HG02571 (cell line): ENCODE results near the gene MCFD2.

Source experiments
- ATAC-seq: cut with Tn5 transposase; IDR thresholded peaks from one replicate; pipeline ENCODE4 v1.9.1; 2021; ENCODE audit warnings: mild to moderate bottlenecking, moderate library complexity; ENCODE audit not compliant: unreplicated experiment

MCFD2 gene

DNA sequence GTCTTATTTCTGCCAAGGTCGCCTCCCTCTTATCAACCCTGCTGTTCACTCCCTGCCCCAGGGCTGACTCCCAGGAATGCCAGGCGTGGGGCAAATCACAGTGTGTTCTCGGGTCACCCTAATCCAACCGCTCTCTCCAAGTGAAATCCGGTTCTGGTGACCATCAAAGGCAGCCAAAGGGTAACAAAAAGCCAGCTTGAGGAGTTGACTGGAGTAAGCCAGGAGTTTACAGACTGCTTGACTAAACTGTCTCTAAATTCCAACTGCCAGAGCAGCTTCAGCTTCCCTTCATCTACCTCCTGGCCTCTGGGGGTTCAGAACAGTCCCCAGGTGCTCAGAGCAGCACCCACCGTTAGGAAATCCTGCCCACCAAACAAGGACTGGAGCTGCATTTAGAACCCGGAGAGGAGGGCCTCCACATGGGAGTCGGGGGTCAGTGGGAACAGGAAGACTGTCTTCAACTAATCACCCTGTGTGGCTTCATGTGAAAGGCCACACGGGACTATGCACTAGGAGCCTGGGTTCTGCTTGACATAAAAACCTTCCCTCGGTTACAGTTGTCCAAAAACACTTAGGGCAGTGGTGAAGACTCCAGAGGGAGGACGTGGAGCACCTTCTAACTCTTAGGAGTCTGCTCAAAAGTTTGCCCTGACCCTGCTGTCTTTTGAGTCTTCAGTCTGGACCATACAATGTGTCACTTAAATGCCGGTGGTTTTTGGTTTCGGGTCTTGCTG is 24.2 kb upstream of the MCFD2 start:
- ATAC-seq: no peak

DNA sequence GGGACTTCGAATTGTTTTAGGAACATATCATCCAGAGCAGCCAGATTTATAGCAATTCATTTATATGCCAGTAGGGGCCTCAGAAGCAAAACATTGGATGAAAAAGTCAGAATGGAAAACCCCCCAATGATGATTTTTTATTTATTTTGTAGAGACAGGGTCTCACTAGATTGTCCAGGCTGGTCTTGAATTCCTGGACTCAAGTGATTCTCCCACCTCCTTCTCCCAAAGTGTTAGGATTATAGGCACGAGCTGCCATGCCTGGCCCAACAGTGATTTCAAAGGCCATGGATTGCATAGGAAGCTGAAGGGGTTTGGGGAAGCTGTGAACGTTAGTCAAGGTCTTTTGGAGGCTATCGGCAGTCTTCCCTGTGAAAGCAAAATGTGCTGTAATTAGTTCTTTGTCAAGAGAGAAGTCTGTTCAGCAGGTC is 21.9 kb upstream of the MCFD2 start:
- no peak for ATAC-seq

- ATAC-seq: no peak
Measured at GRCh38 chr2:46936566-46936965, 21.0 kb upstream of the MCFD2 start.

DNA sequence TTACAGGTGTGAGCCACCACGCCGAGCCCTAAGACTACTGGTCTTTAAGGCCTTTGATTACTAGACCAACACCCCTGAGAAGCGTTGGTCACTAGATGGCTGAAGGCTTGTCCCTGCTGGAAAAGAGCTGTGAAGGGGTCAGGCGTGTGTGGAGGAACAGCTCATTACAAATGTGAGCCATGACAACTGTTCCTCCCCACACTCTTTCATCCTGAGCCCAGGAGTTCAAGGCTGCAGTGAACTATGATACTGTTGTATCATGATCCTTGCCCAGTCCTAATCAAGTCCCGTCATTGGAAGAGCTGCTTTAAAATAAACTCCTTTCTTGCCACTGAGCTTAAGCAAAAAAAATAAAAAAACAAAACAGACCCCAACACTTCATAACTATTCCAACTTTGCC is 19.5 kb upstream of the MCFD2 start:
- no peak for ATAC-seq

DNA sequence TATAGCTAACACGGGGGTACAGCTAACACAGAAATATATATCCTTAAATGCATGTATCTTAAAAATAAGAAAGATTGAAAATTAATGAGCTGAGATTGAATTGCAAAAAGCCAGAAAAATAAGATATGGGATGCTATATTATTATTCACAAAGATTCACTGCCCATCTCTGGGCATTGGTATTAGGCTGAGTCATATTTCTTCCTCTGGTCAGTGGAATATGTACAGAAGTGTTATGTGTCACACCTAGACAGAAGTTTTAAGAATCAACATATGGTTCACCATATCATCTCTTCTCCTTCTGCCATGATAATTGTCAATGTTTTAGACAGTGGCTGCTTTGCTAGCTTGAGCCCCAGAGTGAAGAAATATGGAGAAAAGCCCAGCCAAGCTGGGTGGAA is 14.0 kb upstream of the MCFD2 start:
- ATAC-seq: no peak

GRCh38 chr2:46926863-46927262 is 11.3 kb upstream of the MCFD2 start:
- ATAC-seq: no peak

DNA sequence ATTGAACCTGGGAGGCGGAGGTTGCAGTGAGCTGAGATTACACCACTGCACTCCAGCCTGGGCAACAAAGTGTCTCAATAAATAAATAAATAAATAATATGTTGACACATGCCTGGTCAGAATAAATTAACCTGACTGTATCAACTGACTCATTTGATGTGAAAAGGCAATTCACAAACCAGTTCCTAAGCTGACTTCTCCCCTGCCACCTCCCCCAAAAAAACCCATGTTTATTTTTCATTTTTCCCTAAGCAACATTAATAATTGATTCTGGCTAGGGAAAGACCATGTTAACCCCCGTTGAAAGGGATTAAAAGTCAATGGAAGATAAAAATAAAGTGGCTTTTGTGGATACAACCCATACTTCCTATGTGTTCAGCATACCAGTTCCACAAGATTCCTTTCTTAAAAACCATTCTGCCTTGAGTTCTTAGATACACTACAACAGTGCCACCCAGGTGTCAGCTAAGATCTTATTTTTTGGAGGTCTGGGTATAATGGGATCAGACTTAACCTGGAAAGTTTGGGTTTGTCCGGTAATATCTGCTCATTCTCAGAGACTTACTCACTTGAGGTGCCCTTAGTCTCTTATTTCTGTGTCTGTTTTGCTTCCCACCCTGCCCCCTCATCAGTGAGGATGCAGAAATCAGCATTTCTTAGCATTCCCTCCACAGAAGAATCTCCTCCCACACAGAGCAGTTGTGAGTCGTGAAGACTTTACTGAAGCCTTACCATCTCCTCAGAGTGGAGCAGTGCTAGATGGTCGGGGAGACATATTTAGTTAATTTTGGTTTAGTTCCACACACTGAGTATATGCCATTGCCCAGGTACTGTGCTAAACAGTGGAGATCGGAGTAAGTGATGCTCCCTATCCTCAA is 10.1 kb upstream of the MCFD2 start:
- no peak for ATAC-seq

- no peak for ATAC-seq
Measured at GRCh38 chr2:46924608-46925007, 9.0 kb upstream of the MCFD2 start.

- ATAC-seq: no peak
Measured at GRCh38 chr2:46924038-46924437, 8.4 kb upstream of the MCFD2 start.

- no peak for ATAC-seq
Measured at GRCh38 chr2:46923041-46923528, 7.5 kb upstream of the MCFD2 start.

DNA sequence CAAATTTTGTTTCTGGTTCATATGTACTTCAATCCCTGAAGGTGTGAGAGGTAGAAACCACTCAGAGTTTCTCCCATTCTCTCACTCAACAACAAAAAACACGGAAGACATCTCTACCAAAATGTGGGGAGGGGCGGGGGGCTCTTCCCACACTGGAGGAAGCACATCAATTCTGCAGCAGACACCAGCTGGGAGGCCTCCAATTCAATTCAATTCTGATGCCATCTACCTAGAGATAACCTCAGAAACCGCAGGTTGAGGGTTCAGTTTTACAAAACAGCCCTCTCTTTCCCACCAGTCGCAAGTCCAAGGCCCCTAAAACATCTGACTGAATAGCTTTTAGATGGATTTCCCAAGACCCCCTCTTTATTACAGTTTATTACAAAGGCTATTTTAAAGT is 7.0 kb upstream of the MCFD2 start:
- no peak for ATAC-seq

GRCh38 chr2:46921676-46922448 is 6.3 kb upstream of the MCFD2 start:
- ATAC-seq: no peak

DNA sequence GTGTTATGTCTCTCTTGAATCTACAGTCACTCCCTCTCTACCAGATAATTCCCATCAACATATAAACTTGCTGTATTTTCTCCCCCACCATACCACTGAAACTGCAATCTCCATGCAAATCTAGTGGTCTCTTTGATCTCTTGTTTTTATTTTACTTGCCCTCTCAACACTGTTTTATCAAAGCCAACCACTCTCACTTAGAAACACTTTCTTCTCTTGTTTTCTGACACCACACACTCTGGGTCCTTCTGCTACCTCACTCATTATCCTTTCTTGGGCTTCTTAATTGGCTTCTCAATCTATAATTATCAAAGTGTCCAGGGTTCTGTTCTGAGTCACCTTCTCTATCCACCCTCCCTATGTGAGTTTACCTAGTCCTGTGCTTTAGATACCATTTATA is 2.0 kb upstream of the MCFD2 start:
- no peak for ATAC-seq

DNA sequence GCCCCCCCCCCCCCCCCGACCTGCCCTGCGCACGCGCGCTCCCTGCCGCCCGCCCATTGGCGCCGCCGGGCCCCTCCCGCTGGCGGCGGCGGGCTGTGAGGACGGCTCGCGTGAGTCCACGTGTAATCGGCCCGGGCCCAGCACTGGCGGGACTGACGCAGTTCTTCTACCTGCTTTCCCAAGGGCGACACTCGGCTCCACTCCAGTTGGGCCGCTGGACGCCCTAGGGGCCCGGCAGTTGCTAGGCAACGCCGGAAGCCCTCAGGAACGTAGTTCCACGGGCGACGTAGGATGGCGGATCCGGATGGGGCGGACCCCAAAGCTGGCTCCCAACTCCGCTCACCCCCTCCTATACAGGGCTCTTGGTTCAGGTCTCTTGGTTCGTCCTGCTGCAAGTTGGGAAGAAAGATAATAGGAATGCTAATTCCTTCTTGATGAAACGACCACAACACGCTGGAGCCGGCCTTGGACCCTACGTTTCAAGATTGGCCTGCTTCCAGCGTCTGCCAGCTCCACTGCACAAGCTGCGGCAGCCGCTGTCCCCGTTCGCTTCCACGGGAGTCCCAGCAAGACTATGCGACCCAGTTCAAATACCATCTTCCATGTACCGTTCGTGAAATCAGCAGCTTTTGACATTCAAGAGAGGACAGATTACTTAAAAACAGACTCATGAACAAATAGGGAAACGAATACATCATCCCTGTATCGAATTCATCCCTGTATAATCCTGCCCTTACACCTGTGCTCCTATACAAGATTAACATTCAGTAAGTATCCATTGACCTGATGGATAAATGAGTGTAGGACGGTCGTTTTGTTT is 415 bp upstream of the MCFD2 start:
- ATAC-seq: peak; percentile 82

GRCh38 chr2:46914578-46915230 is 902 bp downstream of the MCFD2 start:
- no peak for ATAC-seq

DNA sequence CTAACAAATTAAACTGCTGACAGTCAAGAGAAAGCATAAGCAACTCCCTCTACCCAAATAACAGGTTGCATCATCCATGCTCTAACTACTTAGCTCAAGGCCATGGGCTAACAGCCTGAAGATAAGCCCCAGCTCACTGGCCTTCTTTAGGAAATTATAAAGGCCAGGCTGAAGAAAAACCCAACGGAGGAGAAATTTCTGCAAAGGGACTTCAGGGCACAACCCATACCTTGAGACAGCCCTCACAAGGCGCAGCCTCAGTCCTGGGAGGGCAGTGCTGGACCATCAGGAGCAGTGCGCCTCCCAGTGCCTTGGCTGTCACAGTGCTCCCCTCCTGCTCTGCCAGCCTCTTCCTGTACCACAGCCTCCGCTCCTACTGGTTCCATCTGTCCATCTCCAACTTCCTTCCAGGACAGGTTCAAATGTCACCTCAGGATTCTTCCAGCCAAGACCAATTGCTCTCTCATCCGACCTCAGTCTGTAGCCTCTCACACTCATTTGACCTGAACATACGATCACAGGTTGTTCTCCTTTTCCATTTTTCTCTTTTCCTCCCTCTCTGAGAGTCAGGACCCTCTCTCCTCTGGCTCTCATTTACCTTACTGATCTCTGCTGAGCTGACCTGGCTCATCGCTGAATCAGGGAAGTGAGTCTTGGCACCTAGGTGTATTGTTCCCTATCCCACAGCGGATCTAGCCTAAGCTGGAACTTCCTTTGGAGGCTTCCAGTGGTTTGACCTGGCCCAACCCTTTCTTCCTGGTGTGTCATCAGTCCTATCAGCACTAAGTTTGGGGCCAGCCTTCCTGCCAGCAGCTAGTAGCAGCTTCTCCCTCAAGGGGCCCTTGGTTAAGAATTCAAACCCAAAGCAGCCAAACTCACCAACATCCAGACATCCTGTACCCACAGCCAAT is 1.9 kb downstream of the MCFD2 start:
- no peak for ATAC-seq

GRCh38 chr2:46909771-46910419 is 5.7 kb downstream of the MCFD2 start:
- peak; percentile 89 for ATAC-seq

GRCh38 chr2:46909150-46909549 is 6.5 kb downstream of the MCFD2 start:
- no peak for ATAC-seq
